Gastrocnemius medialis (tissue), 4 donors: ENCODE results near the gene CPNE5. TPM values are rescaled to one million over a fixed set of nuclear protein-coding genes. Genes with fewer than 3 reads are reported as not detected.
A peak's percentile ranks its signal among the peaks of the same experiment; 100 is the strongest.

Experiments
- ATAC-seq, 2 donors: fragments of 150-250 bp; one replicate each; pipeline ENCODE4 v1.9.1; 2016
- DNase-seq, 2 donors: peaks; one replicate each; pipeline ENCODE4 v3.0.0-alpha.2; 2019
- H3K27ac ChIP-seq, 4 donors: fragments of 200-600 bp; sonication (generic); 1 replicate in 1 of 4; 2 replicates in 3 of 4; pipeline ENCODE4 v1.5.1; 2016 to 2018; ENCODE audit warnings: mild to moderate bottlenecking in 2 of 4, moderate library complexity in 1 of 4
- H3K27me3 ChIP-seq, 3 donors: fragments of 200-600 bp; sonication (generic) in 2 of 3; 1 replicate in 1 of 3; 2 replicates in 2 of 3; pipeline versions ENCODE4 v1.5.1 to v1.6.0; 2016 to 2019; ENCODE audit warnings: mild to moderate bottlenecking in 1 of 3, moderate library complexity in 1 of 3
- H3K36me3 ChIP-seq, 2 donors: fragments of 200-600 bp; sonication (generic) in 1 of 2; one replicate each; pipeline ENCODE4 v1.5.1; 2017 to 2018
- H3K4me1 ChIP-seq, 2 donors: fragments of 200-600 bp; sonication (generic) in 1 of 2; one replicate each; pipeline ENCODE4 v1.5.1; 2016 to 2017; ENCODE audit warnings: mild to moderate bottlenecking in 2 of 2
- H3K4me3 ChIP-seq, 4 donors: fragments of 200-600 bp; sonication (generic) in 3 of 4; 1 replicate in 1 of 4; 2 replicates in 3 of 4; pipeline ENCODE4 v1.5.1; 2016 to 2019; ENCODE audit warnings: mild to moderate bottlenecking in 2 of 4
- H3K9me3 ChIP-seq, 3 donors: fragments of 200-600 bp; sonication (generic) in 2 of 3; 1 replicate in 1 of 3; 2 replicates in 2 of 3; pipeline ENCODE4 v1.5.1; 2016 to 2019
- CTCF ChIP-seq, 5 experiments: fragments of 450-650 bp in 3 of 5; fragments of 200-600 bp in 2 of 5; sonication (generic) in 2 of 5; IDR thresholded peaks in 4 of 5; conservative IDR thresholded peaks in 1 of 5; 1 replicate in 4 of 5; 2 replicates in 1 of 5; pipeline ENCODE4 v1.5.1; 2016 to 2019; ENCODE audit warnings: antibody characterized with exemption in 5 of 5, mild to moderate bottlenecking in 3 of 5, moderate library complexity in 3 of 5
- POLR2A ChIP-seq, 2 donors: fragments of 450-650 bp; IDR thresholded peaks; one replicate each; pipeline ENCODE4 v1.6.1; 2017; ENCODE audit warnings: antibody characterized with exemption in 2 of 2, mild to moderate bottlenecking in 2 of 2, moderate library complexity in 2 of 2
- in situ Hi-C, 4 donors: fragments of 200-750 bp; cut with MboI; loops; one replicate each; pipeline versions ENCODE4 v1.15.0 to v1.8.0; 2017; ENCODE audit warnings: low sequenced_read_pairs in 4 of 4
- intact Hi-C: fragments of 100-400 bp; cut with DNase I; formaldehyde crosslinking; loops from one replicate; pipeline ENCODE4 v1.15.1; 2023; ENCODE audit warnings: low total_unique reads
- total RNA-seq, 4 donors: library from RNA; depleted of rRNA; stranded (reverse); fragments of >200 nt; gene quantifications; one replicate each; pipeline versions ENCODE4 v1.1.0 to v1.2.3, GENCODE V29; 2016

Gene CPNE5
- total RNA-seq, 4 donors from 2014 or later = 0.11 TPM; not detected in 3

GRCh38 chr6:36743538-36744303 lies 95.5 kb downstream of the CPNE5 start:
- Histone ChIP-seq H3K27me3 (no peaks in the 10 kb centered on the region), H3K36me3 (no peaks in the 10 kb centered on the region), H3K9me3 (no peaks in the 10 kb centered on the region), H3K27ac (no peak overlapping the region), H3K4me3 (no peak overlapping the region), H3K4me1 (no peaks in the 10 kb centered on the region)
- TF ChIP-seq CTCF (IDR thresholded peaks at IDR 0.05 in 4 of 5, conservative IDR thresholded peaks at IDR 0.05 in 1 of 5) = no peak
- no peak for TF ChIP-seq POLR2A (IDR thresholded peaks at IDR 0.05)
- DNase-seq = no peak
- intact Hi-C loops = no loop called here
- in situ Hi-C loops = no loop called here
- ATAC-seq = no peak

GRCh38 chr6:36743032-36743431 lies 96.2 kb downstream of the CPNE5 start:
- ATAC-seq = no peak
- intact Hi-C loops = no loop called here
- Histone ChIP-seq H3K27me3 (no peaks in the 10 kb centered on the region), H3K36me3 (no peaks in the 10 kb centered on the region), H3K9me3 (no peaks in the 10 kb centered on the region), H3K4me3 (no peak overlapping the region), H3K27ac (no peak overlapping the region), H3K4me1 (no peaks in the 10 kb centered on the region)
- in situ Hi-C loops = no loop called here
- no peak for DNase-seq
- no peak for TF ChIP-seq CTCF (IDR thresholded peaks at IDR 0.05 in 4 of 5, conservative IDR thresholded peaks at IDR 0.05 in 1 of 5)
- no peak for TF ChIP-seq POLR2A (IDR thresholded peaks at IDR 0.05)

- no peaks in the 10 kb centered on the region for H3K9me3 ChIP-seq
- TF ChIP-seq POLR2A (IDR thresholded peaks at IDR 0.05) = no peak
- no peak for TF ChIP-seq CTCF (IDR thresholded peaks at IDR 0.05 in 4 of 5, conservative IDR thresholded peaks at IDR 0.05 in 1 of 5)
- peak; percentile 15 to 31 for DNase-seq
- ATAC-seq = no peak
- no peaks in the 10 kb centered on the region for H3K36me3 ChIP-seq
- no peaks in the 10 kb centered on the region for H3K4me1 ChIP-seq
- in situ Hi-C loops (no loop called here), intact Hi-C loops (no loop called here)
- no peak overlapping the region for H3K27ac ChIP-seq
- H3K27me3 ChIP-seq = no peaks in the 10 kb centered on the region
- no peak overlapping the region for H3K4me3 ChIP-seq
Measured at GRCh38 chr6:36742146-36742545, 97.1 kb downstream of the CPNE5 start.

GRCh38 chr6:36740818-36741179 lies 98.4 kb downstream of the CPNE5 start:
- TF ChIP-seq CTCF (IDR thresholded peaks at IDR 0.05 in 4 of 5, conservative IDR thresholded peaks at IDR 0.05 in 1 of 5) = no peak
- no peak for TF ChIP-seq POLR2A (IDR thresholded peaks at IDR 0.05)
- DNase-seq = no peak
- Histone ChIP-seq H3K4me1 (peaks cover 5 to 6% of the 10 kb centered on the region in 2 donors), H3K36me3 (no peaks in the 10 kb centered on the region), H3K27ac (no peak overlapping the region), H3K4me3 (no peak overlapping the region), H3K9me3 (no peaks in the 10 kb centered on the region), H3K27me3 (no peaks in the 10 kb centered on the region)
- intact Hi-C loops = no loop called here
- in situ Hi-C loops = no loop called here
- ATAC-seq = no peak
